GM23248 (cell line): ENCODE data around the gene SPTBN4.
A peak's percentile ranks its signal among the peaks of the same experiment; 100 is the strongest.

Source experiments
- EZH2 ChIP-seq: fragments of 200-600 bp; sonication (generic); IDR thresholded peaks from 2 replicates; pipeline ENCODE4 v1.6.1; 2018; ENCODE audit warnings: antibody characterized with exemption, mild to moderate bottlenecking; ENCODE audit not compliant: insufficient read depth, poor library complexity, severe bottlenecking
- EZH2phosphoT487 ChIP-seq: fragments of 200-600 bp; sonication (generic); IDR thresholded peaks from 2 replicates; pipeline ENCODE4 v1.6.1; 2018; ENCODE audit warnings: antibody characterized with exemption, moderate library complexity, mild to moderate bottlenecking, low read depth; ENCODE audit not compliant: insufficient read depth

GRCh38 chr19:40597329-40597838, 130.6 kb downstream of the SPTBN4 start:
- peak; percentile 67 for TF ChIP-seq EZH2
- TF ChIP-seq EZH2phosphoT487, result no peak
